ENCODE measurements around the gene CNTN1.

GRCh38 chr12:41108032-41108431 is 415.8 kb downstream of the CNTN1 start:
- no peak for TF ChIP-seq POLR2A (IDR thresholded peaks at IDR 0.05; ENCODE audit: low read depth, low read length)
- TF ChIP-seq TAF1 (IDR thresholded peaks at IDR 0.05; ENCODE audit: low read depth, low read length) = no peak
- TF ChIP-seq POU2F2 (IDR thresholded peaks at IDR 0.05; ENCODE audit: low read depth, low read length) = no peak

Data from GM12891 (cell line).